OCI-LY3 (cell line): Measurements from ENCODE around the gene BANP.

Source experiments
- H2AFZ ChIP-seq: fragments of 200-600, 300-600 bp; shearing (Covaris generic); 2 replicates; pipeline ENCODE4 v1.6.0; 2014; ENCODE audit warnings: antibody characterized with exemption, low read depth, low read length
- H3K27ac ChIP-seq: fragments of 200-600, 300-600 bp; sonication (generic); 2 replicates; pipeline ENCODE4 v1.5.1; 2014; ENCODE audit warnings: mild to moderate bottlenecking, low read length, moderate library complexity, mixed read lengths
- H3K27me3 ChIP-seq: fragments of 200-600, 300-600 bp; sonication (generic); 2 replicates; pipeline ENCODE4 v1.6.1; 2014; ENCODE audit warnings: low read depth, low read length, mixed read lengths
- H3K36me3 ChIP-seq: fragments of 200-600, 300-600 bp; sonication (generic); replicated peaks from 2 replicates; pipeline ENCODE3; 2014; ENCODE audit warnings: low read depth, low read length, mixed read lengths
- H3K4me1 ChIP-seq: fragments of 300-600, 200-600 bp; sonication (generic); 2 replicates; pipeline ENCODE4 v1.6.1; 2014; ENCODE audit warnings: low read length, mixed read lengths
- H3K4me2 ChIP-seq: fragments of 200-600, 300-600 bp; sonication (generic); 2 replicates; pipeline ENCODE4 v1.6.1; 2014; ENCODE audit warnings: low read length, mixed read lengths
- H3K4me3 ChIP-seq: fragments of 300-600, 200-600 bp; sonication (generic); 2 replicates; pipeline ENCODE4 v1.5.1; 2014; ENCODE audit warnings: antibody characterized with exemption, mild to moderate bottlenecking, low read length, moderate library complexity
- H3K79me2 ChIP-seq: fragments of 300-600, 200-600 bp; shearing (Covaris generic); 2 replicates; pipeline ENCODE4 v1.6.1; 2014; ENCODE audit warnings: mild to moderate bottlenecking, low read length, mixed read lengths
- H3K9ac ChIP-seq: fragments of 300-600, 200-600 bp; shearing (Covaris generic); 2 replicates; pipeline ENCODE4 v1.6.0; 2014; ENCODE audit warnings: mild to moderate bottlenecking, low read length, moderate library complexity
- H3K9me3 ChIP-seq: fragments of 200-600, 300-600 bp; shearing (Covaris generic); 2 replicates; pipeline ENCODE4 v1.6.1; 2014; ENCODE audit warnings: low read length, mixed read lengths; ENCODE audit not compliant: insufficient read depth
- H4K20me1 ChIP-seq: fragments of 200-600, 300-600 bp; sonication (generic); 2 replicates; pipeline ENCODE4 v1.6.1; 2016; ENCODE audit warnings: low read length, mixed read lengths; ENCODE audit not compliant: insufficient read depth
- EZH2phosphoT487 ChIP-seq: fragments of 200-600 bp; shearing (Covaris generic); IDR thresholded peaks from 2 replicates; pipeline ENCODE4 v1.6.1; 2018; ENCODE audit warnings: antibody characterized with exemption, mixed run types, low read depth
- TF ChIP-seq, protein P1 (sequence below): fragments of 200-600, 300-600 bp; sonication (generic); IDR thresholded peaks from 2 replicates; pipeline ENCODE4 v1.5.1; 2014; ENCODE audit warnings: antibody characterized with exemption, low read length, low read depth

BANP gene

DNA sequence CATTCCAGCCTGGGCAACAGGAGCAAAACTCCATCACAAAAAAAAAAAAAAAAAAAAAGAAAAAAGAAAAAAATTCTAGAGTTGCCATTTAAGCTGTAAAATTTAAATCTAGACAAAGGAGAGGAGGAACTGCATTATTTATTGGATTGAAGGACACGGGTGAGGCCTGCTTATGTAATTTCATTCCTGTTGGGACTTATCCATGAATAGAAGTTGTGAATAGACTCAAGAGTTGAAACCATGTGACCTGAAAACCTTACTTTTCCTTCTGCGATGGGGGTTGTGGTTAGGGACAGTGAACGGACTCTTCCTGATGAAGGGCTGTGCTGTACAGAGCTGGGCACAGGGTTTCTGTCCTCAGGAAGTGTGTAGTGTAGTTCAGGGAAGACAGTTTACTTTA is 22.5 kb downstream of the BANP start:
- no peak overlapping the region for H3K27ac ChIP-seq
- H3K9ac ChIP-seq = no peak overlapping the region
- H2AFZ ChIP-seq = no peak overlapping the region
- no peaks in the 10 kb centered on the region for H3K9me3 ChIP-seq
- no peak for TF ChIP-seq EZH2phosphoT487
- TF ChIP-seq, protein P1, sequence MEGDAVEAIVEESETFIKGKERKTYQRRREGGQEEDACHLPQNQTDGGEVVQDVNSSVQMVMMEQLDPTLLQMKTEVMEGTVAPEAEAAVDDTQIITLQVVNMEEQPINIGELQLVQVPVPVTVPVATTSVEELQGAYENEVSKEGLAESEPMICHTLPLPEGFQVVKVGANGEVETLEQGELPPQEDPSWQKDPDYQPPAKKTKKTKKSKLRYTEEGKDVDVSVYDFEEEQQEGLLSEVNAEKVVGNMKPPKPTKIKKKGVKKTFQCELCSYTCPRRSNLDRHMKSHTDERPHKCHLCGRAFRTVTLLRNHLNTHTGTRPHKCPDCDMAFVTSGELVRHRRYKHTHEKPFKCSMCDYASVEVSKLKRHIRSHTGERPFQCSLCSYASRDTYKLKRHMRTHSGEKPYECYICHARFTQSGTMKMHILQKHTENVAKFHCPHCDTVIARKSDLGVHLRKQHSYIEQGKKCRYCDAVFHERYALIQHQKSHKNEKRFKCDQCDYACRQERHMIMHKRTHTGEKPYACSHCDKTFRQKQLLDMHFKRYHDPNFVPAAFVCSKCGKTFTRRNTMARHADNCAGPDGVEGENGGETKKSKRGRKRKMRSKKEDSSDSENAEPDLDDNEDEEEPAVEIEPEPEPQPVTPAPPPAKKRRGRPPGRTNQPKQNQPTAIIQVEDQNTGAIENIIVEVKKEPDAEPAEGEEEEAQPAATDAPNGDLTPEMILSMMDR = no peak
- peaks cover 11% of the 10 kb centered on the region for H3K36me3 ChIP-seq
- no peaks in the 10 kb centered on the region for H3K4me1 ChIP-seq
- no peak overlapping the region for H3K4me2 ChIP-seq
- H3K27me3 ChIP-seq = no peaks in the 10 kb centered on the region
- H4K20me1 ChIP-seq = no peaks in the 10 kb centered on the region
- H3K4me3 ChIP-seq = no peak overlapping the region
- peaks cover 52% of the 10 kb centered on the region for H3K79me2 ChIP-seq

DNA sequence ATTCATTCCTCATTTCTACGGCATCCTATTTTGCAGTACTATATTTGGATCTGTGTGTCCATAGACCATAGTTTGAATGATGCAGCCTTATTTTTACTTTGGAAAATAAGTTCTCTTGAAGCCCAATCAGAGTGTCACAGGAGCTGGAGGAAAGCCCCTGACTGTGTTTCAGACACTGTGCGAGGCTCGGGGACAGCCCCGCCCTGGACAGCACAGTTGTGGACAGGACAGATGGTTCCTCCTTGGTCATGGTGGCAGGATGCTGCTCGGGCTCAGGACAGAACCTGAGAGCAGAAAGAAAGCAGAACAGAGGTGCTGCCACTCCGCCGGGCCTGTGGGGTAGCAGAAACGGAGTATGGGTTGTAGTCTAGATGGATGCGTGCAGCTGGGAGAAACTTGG is 22.9 kb downstream of the BANP start:
- Histone ChIP-seq H2AFZ (no peak overlapping the region), H4K20me1 (no peaks in the 10 kb centered on the region), H3K9ac (no peak overlapping the region), H3K9me3 (no peaks in the 10 kb centered on the region), H3K4me2 (no peak overlapping the region), H3K36me3 (peaks cover 11% of the 10 kb centered on the region), H3K4me3 (no peak overlapping the region), H3K27ac (no peak overlapping the region), H3K79me2 (peaks cover 48% of the 10 kb centered on the region), H3K4me1 (no peaks in the 10 kb centered on the region), H3K27me3 (no peaks in the 10 kb centered on the region)
- no peak for TF ChIP-seq EZH2phosphoT487
- TF ChIP-seq, protein P1 = no peak

DNA sequence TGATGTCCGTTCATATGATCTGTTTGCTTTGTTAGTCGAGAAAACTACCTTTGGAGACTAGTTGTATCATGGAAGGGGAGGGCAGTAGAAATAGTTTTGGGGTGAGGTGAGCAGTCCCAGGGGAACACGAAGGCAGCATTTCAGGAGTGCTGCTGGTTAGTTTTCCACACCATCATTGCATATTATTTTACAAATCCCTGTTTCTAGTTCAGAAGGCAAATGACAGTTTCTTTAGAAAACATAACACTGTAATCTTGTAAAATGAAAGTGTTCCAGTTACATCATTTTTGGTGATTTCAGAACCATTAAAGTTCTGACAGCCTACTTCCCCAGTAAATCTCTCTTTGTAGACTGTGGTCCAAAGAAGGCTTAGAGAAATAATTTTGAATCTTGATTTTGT is 25.4 kb downstream of the BANP start:
- H3K36me3 ChIP-seq = peaks cover 3% of the 10 kb centered on the region
- H4K20me1 ChIP-seq = no peaks in the 10 kb centered on the region
- H3K9ac ChIP-seq = no peak overlapping the region
- peaks cover 27% of the 10 kb centered on the region for H3K79me2 ChIP-seq
- H3K9me3 ChIP-seq = no peaks in the 10 kb centered on the region
- TF ChIP-seq, protein P1 = no peak
- TF ChIP-seq EZH2phosphoT487 = no peak
- no peaks in the 10 kb centered on the region for H3K27me3 ChIP-seq
- no peak overlapping the region for H3K4me3 ChIP-seq
- H3K4me2 ChIP-seq = no peak overlapping the region
- H3K27ac ChIP-seq = no peak overlapping the region
- H3K4me1 ChIP-seq = no peaks in the 10 kb centered on the region
- no peak overlapping the region for H2AFZ ChIP-seq

DNA sequence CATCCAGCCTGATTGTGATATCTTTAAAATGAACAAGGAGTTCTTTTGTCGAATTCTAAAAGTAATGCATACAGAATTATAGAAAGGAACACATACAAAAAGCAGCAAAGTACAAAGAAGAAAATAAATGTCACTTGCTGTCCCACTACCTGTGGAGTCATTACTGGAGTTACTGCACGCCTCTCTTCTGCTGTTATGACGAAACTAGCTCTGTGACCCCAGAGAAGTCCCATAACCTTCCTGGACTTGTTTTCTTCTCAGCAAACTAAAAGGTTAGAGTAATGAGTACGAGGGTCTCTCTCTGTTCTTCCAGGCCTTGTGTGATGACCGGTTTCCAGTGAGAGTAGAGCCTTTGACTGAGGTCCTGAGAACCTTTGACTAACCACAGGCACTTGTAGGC is 26.9 kb downstream of the BANP start:
- peaks cover 7% of the 10 kb centered on the region for H3K4me1 ChIP-seq
- H4K20me1 ChIP-seq = no peaks in the 10 kb centered on the region
- H3K4me2 ChIP-seq = no peak overlapping the region
- no peaks in the 10 kb centered on the region for H3K36me3 ChIP-seq
- no peak overlapping the region for H3K4me3 ChIP-seq
- H3K9me3 ChIP-seq = no peaks in the 10 kb centered on the region
- H3K79me2 ChIP-seq = peaks cover 13% of the 10 kb centered on the region
- H3K9ac ChIP-seq = no peak overlapping the region
- no peak overlapping the region for H3K27ac ChIP-seq
- no peak overlapping the region for H2AFZ ChIP-seq
- TF ChIP-seq, protein P1 = no peak
- no peak for TF ChIP-seq EZH2phosphoT487
- H3K27me3 ChIP-seq = no peaks in the 10 kb centered on the region
